Tibial nerve (tissue), 3 donors: ENCODE data around the gene CDS1.

Experiments
- POLR2A ChIP-seq, 2 donors: fragments of 450-650 bp; IDR thresholded peaks; one replicate each; pipeline ENCODE4 v1.6.1; 2017; ENCODE audit warnings: antibody characterized with exemption in 2 of 2, mild to moderate bottlenecking in 2 of 2, moderate library complexity in 2 of 2
- TF ChIP-seq, protein P1 (sequence below), 5 experiments: fragments of 200-600 bp in 3 of 5; fragments of 450-650 bp in 2 of 5; sonication (generic) in 3 of 5; IDR thresholded peaks; one replicate each; pipeline ENCODE4 v1.5.1; 2016 to 2019; ENCODE audit warnings: antibody characterized with exemption in 5 of 5, mild to moderate bottlenecking in 3 of 5, moderate library complexity in 2 of 5

DNA sequence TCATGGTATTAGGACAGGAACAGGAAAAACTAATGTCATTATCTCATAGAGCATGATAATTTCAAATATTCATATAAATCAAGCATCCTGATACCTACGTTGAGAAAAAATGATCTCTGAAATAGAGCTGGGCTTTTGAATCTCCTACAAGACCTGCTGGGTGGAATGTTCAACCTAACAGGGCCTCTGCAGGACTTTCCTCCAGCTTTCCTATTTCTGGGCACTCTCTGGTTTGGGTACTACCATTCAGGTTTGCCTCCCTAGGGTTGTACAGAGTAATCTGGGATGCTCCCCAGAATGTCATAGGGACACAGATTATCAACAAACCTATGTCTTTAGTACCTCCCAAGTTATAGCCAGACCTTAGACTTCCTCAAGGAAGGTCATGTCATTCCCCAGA lies 108.9 kb downstream of the CDS1 start:
- TF ChIP-seq, protein P1, sequence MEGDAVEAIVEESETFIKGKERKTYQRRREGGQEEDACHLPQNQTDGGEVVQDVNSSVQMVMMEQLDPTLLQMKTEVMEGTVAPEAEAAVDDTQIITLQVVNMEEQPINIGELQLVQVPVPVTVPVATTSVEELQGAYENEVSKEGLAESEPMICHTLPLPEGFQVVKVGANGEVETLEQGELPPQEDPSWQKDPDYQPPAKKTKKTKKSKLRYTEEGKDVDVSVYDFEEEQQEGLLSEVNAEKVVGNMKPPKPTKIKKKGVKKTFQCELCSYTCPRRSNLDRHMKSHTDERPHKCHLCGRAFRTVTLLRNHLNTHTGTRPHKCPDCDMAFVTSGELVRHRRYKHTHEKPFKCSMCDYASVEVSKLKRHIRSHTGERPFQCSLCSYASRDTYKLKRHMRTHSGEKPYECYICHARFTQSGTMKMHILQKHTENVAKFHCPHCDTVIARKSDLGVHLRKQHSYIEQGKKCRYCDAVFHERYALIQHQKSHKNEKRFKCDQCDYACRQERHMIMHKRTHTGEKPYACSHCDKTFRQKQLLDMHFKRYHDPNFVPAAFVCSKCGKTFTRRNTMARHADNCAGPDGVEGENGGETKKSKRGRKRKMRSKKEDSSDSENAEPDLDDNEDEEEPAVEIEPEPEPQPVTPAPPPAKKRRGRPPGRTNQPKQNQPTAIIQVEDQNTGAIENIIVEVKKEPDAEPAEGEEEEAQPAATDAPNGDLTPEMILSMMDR (IDR thresholded peaks at IDR 0.05) = no peak
- no peak for TF ChIP-seq POLR2A (IDR thresholded peaks at IDR 0.05)
